ENCODE measurements around the gene ACER2.
"Not testable (repeated sequence)": the region's sequence is repeated elsewhere in the genome, so short reads cannot be mapped to it uniquely, and the experiment has no call there.

Gene ACER2

GRCh38 chr9:19409401-19410194 is 789 bp downstream of the ACER2 start:
- DNase-seq, result peak; percentile 74

- no peak for DNase-seq
These were observed 1.3 kb downstream of the ACER2 start for GRCh38 chr9:19410195-19410503.

- DNase-seq, result no peak
These were observed 1.8 kb downstream of the ACER2 start for GRCh38 chr9:19410594-19410993.

- DNase-seq, result no peak
These were observed 2.5 kb downstream of the ACER2 start for GRCh38 chr9:19411316-19411715.

GRCh38 chr9:19413456-19413855 is 4.6 kb downstream of the ACER2 start:
- not testable (repeated sequence) for DNase-seq

GRCh38 chr9:19416143-19416542 is 7.3 kb downstream of the ACER2 start:
- no peak for DNase-seq

- no peak for DNase-seq
These were observed 12.1 kb downstream of the ACER2 start for GRCh38 chr9:19420877-19421276.

GRCh38 chr9:19423163-19423562 is 14.4 kb downstream of the ACER2 start:
- no peak for DNase-seq

- DNase-seq, result no peak
These were observed 15.5 kb downstream of the ACER2 start for GRCh38 chr9:19424176-19424779.

- DNase-seq, result no peak
These were observed 20.8 kb downstream of the ACER2 start for GRCh38 chr9:19429595-19429994.

GRCh38 chr9:19430201-19430760 is 21.5 kb downstream of the ACER2 start:
- DNase-seq, result no peak

GRCh38 chr9:19431361-19432171 is 22.8 kb downstream of the ACER2 start:
- no peak for DNase-seq

GRCh38 chr9:19432473-19432872 is 23.7 kb downstream of the ACER2 start:
- no peak for DNase-seq

GRCh38 chr9:19433729-19434128 is 24.9 kb downstream of the ACER2 start:
- DNase-seq, result not testable (repeated sequence)

GRCh38 chr9:19440376-19440775 is 31.6 kb downstream of the ACER2 start:
- no peak for DNase-seq

GRCh38 chr9:19440823-19441580 is 32.2 kb downstream of the ACER2 start:
- DNase-seq, result no peak

- no peak for DNase-seq
These were observed 32.9 kb downstream of the ACER2 start for GRCh38 chr9:19441730-19442129.

- DNase-seq, result no peak
These were observed 33.4 kb downstream of the ACER2 start for GRCh38 chr9:19442240-19442639.

- no peak for DNase-seq
These were observed 36.6 kb downstream of the ACER2 start for GRCh38 chr9:19445452-19445851.

- DNase-seq, result no peak
These were observed 37.6 kb downstream of the ACER2 start for GRCh38 chr9:19446361-19446861.

- no peak for DNase-seq
These were observed 42.7 kb downstream of the ACER2 start for GRCh38 chr9:19451240-19452087.

- DNase-seq, result no peak
These were observed 47.6 kb downstream of the ACER2 start for GRCh38 chr9:19456426-19456825.
